Esophagus muscularis mucosa (tissue), 4 donors: ENCODE data around the gene PNKP. TPM values are rescaled to one million over a fixed set of nuclear protein-coding genes. Genes with fewer than 3 reads are reported as not detected.

ENCODE experiments used
- DNase-seq: peaks from one replicate; pipeline ENCODE4 v3.0.0-alpha.2; 2017; ENCODE audit errors: extremely low spot score
- H3K27ac ChIP-seq, 4 donors: fragments of 200-600 bp; sonication (generic); replicated peaks in 1 of 4; 1 replicate in 3 of 4; 2 replicates in 1 of 4; pipeline ENCODE4 v1.5.1; 2016 to 2019; ENCODE audit warnings: mild to moderate bottlenecking in 1 of 4
- H3K27me3 ChIP-seq, 4 donors: fragments of 200-600 bp; sonication (generic); one replicate each; pipeline versions ENCODE4 v1.5.1 to v1.6.0; 2016 to 2019
- H3K36me3 ChIP-seq, 4 donors: fragments of 200-600 bp; sonication (generic); one replicate each; pipeline ENCODE4 v1.5.1; 2016 to 2019
- H3K4me1 ChIP-seq, 4 donors: fragments of 200-600 bp; sonication (generic); one replicate each; pipeline ENCODE4 v1.5.1; 2016 to 2019
- H3K4me3 ChIP-seq, 4 donors: fragments of 200-600 bp; sonication (generic); 1 replicate in 2 of 4; 2 replicates in 2 of 4; pipeline ENCODE4 v1.5.1; 2016 to 2019; ENCODE audit warnings: mild to moderate bottlenecking in 4 of 4, moderate library complexity in 1 of 4
- H3K9me3 ChIP-seq, 4 donors: fragments of 200-600 bp; sonication (generic); 1 replicate in 3 of 4; 2 replicates in 1 of 4; pipeline ENCODE4 v1.5.1; 2016 to 2019
- CTCF ChIP-seq, 3 experiments: fragments of 200-600 bp in 2 of 3; fragments of 450-650 bp in 1 of 3; sonication (generic) in 2 of 3; IDR thresholded peaks; one replicate each; pipeline ENCODE4 v1.5.1; 2017 to 2019; ENCODE audit warnings: antibody characterized with exemption in 3 of 3, mild to moderate bottlenecking in 2 of 3, moderate library complexity in 1 of 3
- EP300 ChIP-seq: sonication (generic); formaldehyde crosslinking; IDR thresholded peaks from one replicate; pipeline ENCODE4 v1.6.1; 2017; ENCODE audit warnings: antibody characterized with exemption
- POLR2A ChIP-seq: fragments of 450-650 bp; IDR thresholded peaks from one replicate; pipeline ENCODE4 v1.6.1; 2017; ENCODE audit warnings: antibody characterized with exemption, moderate library complexity, mild to moderate bottlenecking, low read depth
- POLR2AphosphoS5 ChIP-seq, 2 donors: sonication (generic); formaldehyde crosslinking; IDR thresholded peaks; one replicate each; pipeline ENCODE4 v1.6.1; 2017; ENCODE audit warnings: antibody characterized with exemption in 2 of 2
- WGBS: methylation state at CpG from one replicate; pipeline ENCODE4 v1.1.5; 2018; 5-methylcytosine and 5-hydroxymethylcytosine counted together
- intact Hi-C: fragments of 100-400 bp; cut with DNase I; formaldehyde crosslinking; loops from one replicate; pipeline ENCODE4 v1.15.1; 2023
- total RNA-seq, 4 donors: library from RNA; depleted of rRNA; stranded (reverse); fragments of >200 nt; gene quantifications; one replicate each; pipeline versions ENCODE4 v1.1.0 to v1.2.1, GENCODE V29; 2016

The PNKP gene
- total RNA-seq, 4 donors from 2014 or later = 21.4 to 43.7 (median 27.8) TPM

- peak overlapping the region; percentile 70 to 77 (median 74) for H3K27ac ChIP-seq
- TF ChIP-seq POLR2AphosphoS5 (IDR thresholded peaks at IDR 0.05) (no peak), POLR2A (no peak), EP300 (no peak), CTCF (IDR thresholded peaks at IDR 0.05) (no peak)
- 89% methylated on average over 22 of the region's 22 CpGs for WGBS
- H3K27me3 ChIP-seq = no peaks in the 10 kb centered on the region
- no peaks in the 10 kb centered on the region for H3K9me3 ChIP-seq
- no peak for DNase-seq
- no peak overlapping the region for H3K4me3 ChIP-seq
- peaks cover 36 to 100% (median 99%) of the 10 kb centered on the region in 4 donors for H3K36me3 ChIP-seq
- intact Hi-C loops = no loop called here
- peaks cover 2 to 27% (median 22%) of the 10 kb centered on the region in 4 donors for H3K4me1 ChIP-seq
Observed at GRCh38 chr19:49859682-49860335, 7.6 kb downstream of the PNKP start.

- Histone ChIP-seq H3K4me1 (peaks cover 6 to 34% (median 30%) of the 10 kb centered on the region in 4 donors), H3K4me3 (no peak overlapping the region), H3K9me3 (no peaks in the 10 kb centered on the region), H3K27ac (peak overlapping the region in 1 of 4 donors; percentile 18), H3K36me3 (peaks cover 31 to 93% (median 91%) of the 10 kb centered on the region in 4 donors), H3K27me3 (no peaks in the 10 kb centered on the region)
- 88% methylated on average over 31 of the region's 37 CpGs for WGBS
- intact Hi-C loops = no loop called here
- TF ChIP-seq POLR2A (no peak), POLR2AphosphoS5 (IDR thresholded peaks at IDR 0.05) (no peak), EP300 (no peak), CTCF (IDR thresholded peaks at IDR 0.05) (no peak)
- no peak for DNase-seq
Observed at GRCh38 chr19:49858088-49858985, 9.0 kb downstream of the PNKP start.

GRCh38 chr19:49857838-49858087 is 9.6 kb downstream of the PNKP start:
- no peak for TF ChIP-seq EP300
- no peak for TF ChIP-seq POLR2AphosphoS5 (IDR thresholded peaks at IDR 0.05)
- no peak for TF ChIP-seq CTCF (IDR thresholded peaks at IDR 0.05)
- no peak for TF ChIP-seq POLR2A
- H3K27ac ChIP-seq = no peak overlapping the region
- intact Hi-C loops = no loop called here
- 80% methylated on average over 1 of the region's 5 CpGs for WGBS
- DNase-seq = no peak
- H3K4me1 ChIP-seq = peaks cover 10 to 39% (median 35%) of the 10 kb centered on the region in 4 donors
- peaks cover 31 to 87% (median 85%) of the 10 kb centered on the region in 4 donors for H3K36me3 ChIP-seq
- no peaks in the 10 kb centered on the region for H3K27me3 ChIP-seq
- H3K4me3 ChIP-seq = no peak overlapping the region
- no peaks in the 10 kb centered on the region for H3K9me3 ChIP-seq

- WGBS = 91% methylated on average over 19 of the region's 26 CpGs
- H3K4me3 ChIP-seq = no peak overlapping the region
- intact Hi-C loops = no loop called here
- DNase-seq = no peak
- H3K27me3 ChIP-seq = no peaks in the 10 kb centered on the region
- H3K9me3 ChIP-seq = no peaks in the 10 kb centered on the region
- peaks cover 16 to 44% (median 41%) of the 10 kb centered on the region in 4 donors for H3K4me1 ChIP-seq
- no peak overlapping the region for H3K27ac ChIP-seq
- peaks cover 31 to 82% (median 81%) of the 10 kb centered on the region in 4 donors for H3K36me3 ChIP-seq
- TF ChIP-seq CTCF (IDR thresholded peaks at IDR 0.05) = no peak
- no peak for TF ChIP-seq POLR2A
- no peak for TF ChIP-seq EP300
- TF ChIP-seq POLR2AphosphoS5 (IDR thresholded peaks at IDR 0.05) = no peak
Observed at GRCh38 chr19:49857061-49857837, 10.1 kb downstream of the PNKP start.
